Fibroblast of skin of back (primary cell): ENCODE measurements around the gene LMOD2.

Experiments
- DNase-seq: peaks from one replicate; pipeline ENCODE4 v3.0.0-alpha.2; 2013

LMOD2 gene

DNA sequence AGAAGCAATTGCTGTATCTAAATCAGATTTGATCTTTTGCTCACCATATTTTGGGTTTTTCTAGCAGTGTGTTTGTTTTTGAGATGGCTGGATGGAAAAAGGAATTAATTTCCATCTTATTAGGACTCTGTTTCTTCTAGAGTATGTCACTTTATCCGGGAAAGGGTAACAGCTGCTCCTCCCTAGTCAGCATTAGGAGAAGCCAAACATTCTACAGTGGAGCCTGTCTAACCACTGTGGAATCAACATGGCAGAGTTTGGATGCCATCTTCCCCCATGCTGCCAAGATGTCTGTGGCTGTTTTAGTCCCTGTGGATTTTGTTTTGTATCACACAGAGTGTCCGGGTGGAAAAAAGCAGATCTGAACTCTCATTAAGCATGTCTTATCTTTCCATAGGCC, 16.0 kb upstream of the LMOD2 start:
- DNase-seq: no peak

DNA sequence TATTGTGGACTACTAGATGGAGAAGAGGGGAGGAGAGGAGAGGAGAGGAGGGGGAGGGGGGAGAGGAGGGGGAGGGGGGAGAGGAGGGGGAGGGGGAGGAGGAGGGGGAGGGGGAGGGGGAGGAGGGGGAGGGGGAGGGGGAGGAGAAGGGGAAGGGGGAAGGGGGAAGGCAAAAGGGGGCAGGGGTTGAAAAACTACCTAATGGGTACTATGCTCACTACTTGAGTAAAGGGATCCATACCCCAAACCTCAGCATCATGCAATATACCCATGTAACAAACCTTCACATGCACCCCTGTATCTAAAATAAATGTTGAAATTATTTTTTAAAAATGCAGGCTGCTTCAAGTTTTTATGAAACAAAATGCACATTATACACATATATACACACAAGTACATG, 15.1 kb upstream of the LMOD2 start:
- no peak for DNase-seq

DNA sequence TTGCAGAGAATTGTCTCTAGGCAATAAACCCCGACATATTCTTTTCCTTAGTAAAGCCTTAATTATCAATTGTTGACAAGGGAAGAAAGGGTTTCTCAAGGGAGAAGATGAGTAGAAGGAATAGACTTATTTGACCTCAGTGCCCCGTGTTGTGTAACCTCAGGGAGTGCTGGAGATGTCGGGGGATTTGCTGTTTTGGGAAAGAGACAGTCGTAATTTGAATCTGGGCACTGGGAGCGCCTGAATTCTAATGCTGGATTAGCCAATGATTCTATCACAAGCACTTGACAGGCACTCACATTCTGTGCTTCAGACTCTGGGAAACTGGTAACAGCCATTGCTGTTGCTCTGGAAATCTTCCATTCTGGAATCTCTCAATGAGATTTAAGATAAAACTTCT, 13.8 kb upstream of the LMOD2 start:
- DNase-seq: no peak

DNA sequence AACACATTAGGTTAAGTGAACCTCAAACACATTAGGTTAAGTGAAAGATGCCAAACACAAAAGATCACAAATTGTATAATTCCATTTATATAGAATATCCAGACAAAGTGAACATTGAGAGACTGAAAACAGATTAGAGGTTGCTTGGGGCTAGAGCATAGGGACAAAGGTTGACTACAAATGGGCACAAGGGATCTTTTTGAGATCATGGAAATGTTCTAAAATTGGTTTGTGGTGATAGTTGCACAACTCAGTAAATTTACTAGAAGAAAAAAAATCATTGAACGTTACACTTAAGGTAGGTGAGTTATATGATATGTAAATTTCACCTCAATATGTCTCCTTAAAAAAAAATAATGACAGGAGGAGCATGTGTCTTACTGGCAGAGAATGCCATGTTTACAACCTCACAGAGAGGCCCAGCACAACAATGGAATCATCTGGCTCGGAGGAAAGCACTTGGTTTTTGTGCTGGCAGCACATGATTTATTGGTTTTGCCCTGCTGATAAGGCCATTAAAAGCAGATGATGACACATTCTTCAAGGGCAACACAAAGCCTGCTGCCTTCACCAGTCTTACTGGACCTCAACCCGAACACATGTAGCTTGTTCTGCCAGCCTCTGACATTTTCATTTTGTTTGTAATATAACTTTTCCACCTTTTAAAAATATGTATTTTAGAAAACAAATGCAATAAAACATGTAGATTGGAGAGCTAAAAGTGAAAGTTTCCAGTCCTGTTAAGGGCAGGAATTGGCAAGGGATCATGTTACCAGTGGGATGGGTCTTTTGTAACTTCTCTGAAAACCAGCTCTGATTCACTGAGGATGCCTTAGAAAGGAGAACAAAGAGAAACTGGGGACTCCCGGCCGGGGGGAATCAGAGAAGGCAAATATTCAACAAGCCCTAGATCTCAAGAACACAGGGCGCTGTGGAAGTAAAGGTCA, 11.9 kb upstream of the LMOD2 start:
- peak; percentile 56 for DNase-seq

DNA sequence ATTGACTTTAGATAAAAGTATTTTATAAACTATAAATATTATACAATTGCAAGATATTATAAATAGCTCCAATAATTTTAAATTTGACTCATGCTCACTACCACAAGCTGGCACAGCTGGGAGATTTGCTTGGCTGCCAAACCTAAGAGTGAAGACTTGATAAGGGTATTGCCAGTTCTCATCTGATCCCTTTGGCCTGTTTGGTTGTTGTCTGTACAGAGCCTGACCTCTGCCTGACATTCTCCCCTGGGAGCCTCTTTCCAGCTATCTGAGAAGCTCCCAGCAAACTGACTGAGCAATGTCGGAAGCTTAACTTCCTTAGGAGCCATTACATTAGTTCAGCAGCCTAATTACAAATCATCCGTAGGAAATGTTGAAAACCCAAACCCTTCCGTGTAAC, 10.2 kb upstream of the LMOD2 start:
- DNase-seq: no peak

GRCh38 chr7:123647106-123647730, 8.4 kb upstream of the LMOD2 start:
- no peak for DNase-seq

DNA sequence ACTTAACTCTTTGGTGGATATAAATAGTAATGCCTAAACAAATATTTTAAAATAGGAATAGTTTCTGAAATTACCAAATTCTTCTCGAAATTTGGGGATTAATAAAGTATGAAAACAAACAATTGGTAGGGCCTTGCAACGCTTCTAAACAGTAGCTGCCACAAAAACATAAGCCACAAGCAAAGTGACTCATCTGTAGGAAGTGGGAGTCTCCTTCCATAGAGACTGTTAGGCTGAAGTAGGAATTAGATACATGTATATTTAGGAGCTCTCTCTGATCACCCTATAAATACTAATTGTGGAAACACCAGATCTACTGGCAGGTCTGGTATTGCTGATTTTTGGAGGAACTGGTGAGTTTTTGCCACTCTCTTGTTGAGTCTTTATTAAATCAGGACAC, 5.7 kb upstream of the LMOD2 start:
- no peak for DNase-seq

DNA sequence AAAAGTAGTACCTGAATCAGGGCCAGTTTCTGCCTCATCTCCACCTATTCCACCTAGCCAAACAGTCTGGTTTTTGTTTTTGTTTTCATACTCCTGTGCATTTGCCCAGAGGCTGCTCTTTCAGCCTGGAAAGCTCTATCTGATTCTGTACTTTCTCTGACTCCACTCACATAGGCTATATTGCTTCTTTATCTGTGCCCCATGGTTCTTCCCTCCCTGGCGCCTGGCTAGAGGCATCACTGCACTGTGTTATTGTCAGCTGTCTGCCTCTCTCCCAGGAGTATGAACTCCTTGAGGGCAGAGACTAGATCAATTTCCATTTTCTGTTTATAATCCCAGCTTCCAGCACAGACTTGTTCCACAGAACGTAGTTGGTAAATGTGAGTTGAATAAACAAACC, 5.1 kb upstream of the LMOD2 start:
- no peak for DNase-seq

- DNase-seq: no peak
Measured at GRCh38 chr7:123652406-123652805, 3.3 kb upstream of the LMOD2 start.

GRCh38 chr7:123653162-123653561, 2.5 kb upstream of the LMOD2 start:
- no peak for DNase-seq

- DNase-seq: no peak
Measured at GRCh38 chr7:123656544-123657303, 1.1 kb downstream of the LMOD2 start.

- no peak for DNase-seq
Measured at GRCh38 chr7:123657304-123657685, 1.6 kb downstream of the LMOD2 start.

DNA sequence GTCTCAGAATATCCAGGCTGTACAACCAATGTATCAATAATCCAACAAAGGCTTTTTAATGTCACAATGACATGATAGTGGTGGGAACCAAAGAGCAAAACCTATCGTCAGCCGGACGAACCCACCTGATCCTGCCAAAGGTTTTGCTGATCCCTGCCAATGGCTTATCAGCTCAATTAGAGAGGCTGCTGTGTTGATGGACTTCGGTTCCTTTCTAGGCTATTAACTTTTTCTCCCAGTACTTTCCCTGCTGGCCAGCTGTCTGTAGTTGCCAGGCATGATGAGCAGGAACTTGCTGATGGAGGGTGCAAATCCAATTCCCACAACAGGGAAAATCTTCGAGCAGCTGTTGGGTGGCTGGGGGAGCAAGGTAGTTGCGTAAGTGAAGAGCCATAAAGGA, 2.4 kb downstream of the LMOD2 start:
- DNase-seq: no peak

- DNase-seq: no peak
Measured at GRCh38 chr7:123660514-123661354, 5.1 kb downstream of the LMOD2 start.

DNA sequence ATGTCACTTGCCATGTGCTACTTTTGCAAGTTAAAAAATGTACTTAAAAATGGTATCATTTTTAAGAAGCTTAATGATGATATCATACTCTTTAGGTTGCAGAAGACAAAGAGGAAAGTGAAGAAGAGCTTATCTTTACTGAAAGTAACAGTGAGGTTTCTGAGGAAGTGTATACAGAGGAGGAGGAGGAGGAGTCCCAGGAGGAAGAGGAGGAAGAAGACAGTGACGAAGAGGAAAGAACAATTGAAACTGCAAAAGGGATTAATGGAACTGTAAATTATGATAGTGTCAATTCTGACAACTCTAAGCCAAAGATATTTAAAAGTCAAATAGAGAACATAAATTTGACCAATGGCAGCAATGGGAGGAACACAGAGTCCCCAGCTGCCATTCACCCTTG, 6.1 kb downstream of the LMOD2 start:
- no peak for DNase-seq

- no peak for DNase-seq
Measured at GRCh38 chr7:123662293-123662692, 6.6 kb downstream of the LMOD2 start.

GRCh38 chr7:123662755-123663154, 7.1 kb downstream of the LMOD2 start:
- no peak for DNase-seq

GRCh38 chr7:123663200-123663599, 7.5 kb downstream of the LMOD2 start:
- DNase-seq: no peak

GRCh38 chr7:123665157-123665556, 9.5 kb downstream of the LMOD2 start:
- no peak for DNase-seq

GRCh38 chr7:123665896-123666295, 10.2 kb downstream of the LMOD2 start:
- DNase-seq: no peak

DNA sequence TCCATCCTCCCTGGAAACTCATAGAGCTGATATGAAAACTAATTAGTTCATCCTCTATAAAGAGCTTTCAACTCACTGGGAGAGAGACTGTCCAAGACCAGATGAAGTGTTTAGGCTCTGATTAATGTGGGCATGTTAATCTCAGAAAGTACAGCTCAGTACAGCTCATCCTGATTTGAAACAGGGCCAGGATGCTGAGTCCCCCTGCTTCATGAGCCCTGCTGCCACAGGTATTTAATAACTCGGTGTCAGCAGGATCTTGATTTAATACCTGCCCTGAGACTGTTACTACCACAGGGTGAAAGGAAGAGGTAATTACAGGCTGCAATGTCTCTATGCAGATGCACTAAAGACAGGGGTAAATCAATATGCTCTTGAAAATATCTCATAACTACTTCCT, 10.8 kb downstream of the LMOD2 start:
- DNase-seq: no peak

DNA sequence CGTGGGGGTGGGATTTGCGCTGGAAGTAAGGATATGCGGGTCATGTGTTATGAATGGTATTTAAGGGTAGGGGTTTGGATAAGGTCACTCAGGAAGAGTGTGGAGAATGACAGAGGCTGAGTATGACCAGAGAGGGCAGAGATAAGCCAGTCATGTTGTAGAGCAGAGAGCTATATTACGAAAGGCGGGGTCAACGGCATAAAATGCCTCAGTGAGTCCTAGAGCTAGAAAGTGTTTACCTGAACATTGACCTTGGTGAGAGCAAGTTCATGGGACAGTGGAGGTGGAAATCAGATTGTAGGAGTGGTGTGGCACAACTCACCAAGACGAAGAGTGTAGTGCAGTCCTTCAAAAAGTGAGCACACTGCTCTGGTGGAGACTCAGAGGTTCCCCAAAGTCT, 13.8 kb downstream of the LMOD2 start:
- no peak for DNase-seq
